CD14-positive monocyte (primary cell): ENCODE results near the gene PTPRN2. TPM values are rescaled to one million over a fixed set of nuclear protein-coding genes. Genes with fewer than 3 reads are reported as not detected.
A peak's percentile ranks its signal among the peaks of the same experiment; 100 is the strongest.

ENCODE experiments used
- DNase-seq, 3 donors: peaks; one replicate each; pipeline ENCODE4 v3.0.0-alpha.2; 2011 to 2022
- H2AFZ ChIP-seq: 2 replicates; pipeline ENCODE4 v1.6.0; 2012; ENCODE audit warnings: mild to moderate bottlenecking, low read depth, low read length, inconsistent platforms; ENCODE audit not compliant: insufficient read depth, poor library complexity, severe bottlenecking
- H3K27ac ChIP-seq, 2 donors: 1 replicate in 1 of 2; 2 replicates in 1 of 2; pipeline ENCODE4 v1.5.1; 2012 to 2013; ENCODE audit warnings: low read length in 2 of 2, control low read depth in 1 of 2, inconsistent platforms in 1 of 2, low read depth in 1 of 2, mild to moderate bottlenecking in 1 of 2
- H3K27me3 ChIP-seq, 2 donors: one replicate each; pipeline versions ENCODE4 v1.6.0 to v1.6.1; 2011 to 2013; ENCODE audit warnings: low read length in 2 of 2; ENCODE audit not compliant: control insufficient read depth in 2 of 2, insufficient read depth in 2 of 2
- H3K36me3 ChIP-seq, 2 donors: replicated peaks in 1 of 2; 1 replicate in 1 of 2; 2 replicates in 1 of 2; pipeline versions ENCODE4 v1.5.1 to v1.6.1; 2012 to 2013; ENCODE audit warnings: low read length in 2 of 2, control low read depth in 1 of 2, inconsistent platforms in 1 of 2, mild to moderate bottlenecking in 1 of 2; ENCODE audit not compliant: insufficient read depth in 2 of 2, control insufficient read depth in 1 of 2
- H3K4me1 ChIP-seq, 2 donors: 1 replicate in 1 of 2; 2 replicates in 1 of 2; pipeline versions ENCODE4 v1.5.1 to v1.6.1; 2012 to 2013; ENCODE audit warnings: low read length in 2 of 2, control low read depth in 1 of 2, inconsistent platforms in 1 of 2, mild to moderate bottlenecking in 1 of 2, moderate library complexity in 1 of 2; ENCODE audit not compliant: insufficient read depth in 2 of 2, control insufficient read depth in 1 of 2
- H3K4me2 ChIP-seq: replicated peaks from 2 replicates; pipeline ENCODE3; 2012; ENCODE audit warnings: low read length, moderate library complexity, mild to moderate bottlenecking; ENCODE audit not compliant: poor library complexity, severe bottlenecking; ENCODE audit errors: extremely low read depth
- H3K4me3 ChIP-seq, 3 experiments: fragments of 200-600 bp in 1 of 3; sonication (generic) in 1 of 3; replicated peaks in 1 of 3; 1 replicate in 2 of 3; 2 replicates in 1 of 3; pipeline ENCODE4 v1.5.1; 2011 to 2013; ENCODE audit warnings: low read length in 3 of 3, mild to moderate bottlenecking in 3 of 3, control low read depth in 2 of 3, low read depth in 2 of 3, inconsistent platforms in 1 of 3, moderate library complexity in 1 of 3
- H3K79me2 ChIP-seq: 2 replicates; pipeline ENCODE4 v1.6.0; 2012; ENCODE audit warnings: mild to moderate bottlenecking, control low read depth, inconsistent platforms, low read length, moderate library complexity; ENCODE audit not compliant: insufficient read depth
- H3K9ac ChIP-seq: 2 replicates; pipeline ENCODE4 v1.6.0; 2017; ENCODE audit warnings: low read length, mild to moderate bottlenecking; ENCODE audit not compliant: insufficient read depth, poor library complexity, severe bottlenecking
- H3K9me3 ChIP-seq, 2 donors: replicated peaks in 1 of 2; 1 replicate in 1 of 2; 2 replicates in 1 of 2; pipeline versions ENCODE4 v1.5.1 to v1.6.1; 2012 to 2013; ENCODE audit warnings: low read length in 2 of 2, control low read depth in 1 of 2; ENCODE audit not compliant: control insufficient read depth in 1 of 2, insufficient read depth in 1 of 2
- H4K20me1 ChIP-seq: 2 replicates; pipeline ENCODE4 v1.6.0; 2012; ENCODE audit warnings: mild to moderate bottlenecking, low read length, control low read depth, moderate library complexity; ENCODE audit not compliant: insufficient read depth
- H3K27ac Mint-ChIP-seq, 7 donors: one replicate each; pipeline ENCODE4 v1.8.0; 2020; ENCODE audit warnings: mild to moderate bottlenecking in 7 of 7, mixed read lengths in 7 of 7, moderate library complexity in 6 of 7, inconsistent platforms in 2 of 7
- H3K27me3 Mint-ChIP-seq, 3 donors: one replicate each; pipeline ENCODE4 v1.8.0; 2021 to 2022; ENCODE audit warnings: low read depth in 3 of 3, mild to moderate bottlenecking in 3 of 3, mixed read lengths in 3 of 3, moderate library complexity in 3 of 3, inconsistent platforms in 1 of 3
- H3K36me3 Mint-ChIP-seq, 2 donors: one replicate each; pipeline ENCODE4 v1.8.0; 2020; ENCODE audit warnings: mixed read lengths in 2 of 2, inconsistent platforms in 1 of 2, mild to moderate bottlenecking in 1 of 2
- H3K4me1 Mint-ChIP-seq: one replicate; pipeline ENCODE4 v1.8.0; 2020; ENCODE audit warnings: mild to moderate bottlenecking, mixed read lengths
- H3K4me3 Mint-ChIP-seq, 2 donors: one replicate each; pipeline ENCODE4 v1.8.0; 2020; ENCODE audit warnings: mild to moderate bottlenecking in 2 of 2, mixed read lengths in 2 of 2, moderate library complexity in 1 of 2
- H3K9me3 Mint-ChIP-seq, 7 donors: one replicate each; pipeline ENCODE4 v1.8.0; 2020 to 2022; ENCODE audit warnings: mixed read lengths in 7 of 7, mild to moderate bottlenecking in 6 of 7, moderate library complexity in 6 of 7, inconsistent platforms in 2 of 7
- CTCF ChIP-seq: fragments of 200-600 bp; IDR thresholded peaks from one replicate; pipeline ENCODE4 v1.8.0; 2022; ENCODE audit warnings: antibody characterized with exemption, mild to moderate bottlenecking
- WGBS: methylation state at CpG from one replicate; pipeline ENCODE4 v1.1.5; 2013; ENCODE audit warnings: missing lambda C conversion rate; ENCODE audit not compliant: insufficient coverage; 5-methylcytosine and 5-hydroxymethylcytosine counted together
- intact Hi-C, 2 donors: fragments of 100-400 bp; cut with micrococcal nuclease; formaldehyde crosslinking; loops; one replicate each; pipeline versions ENCODE4 v1.15.0 to v1.15.1; 2023
- polyA plus RNA-seq, 3 donors: library from polyadenylated mRNA; depleted of rRNA in 1 of 3; unstranded in 2 of 3; stranded (reverse) in 1 of 3; fragments of 300-500 nt in 2 of 3; fragments of >200 nt in 1 of 3; fragmentation: Illumina TruSeq in 2 of 3; gene quantifications; 1 replicate in 2 of 3; 2 replicates in 1 of 3; pipeline ENCODE4 v1.2.3, GENCODE V29; 2012 to 2021

The PTPRN2 gene
- polyA plus RNA-seq, 3 donors: 0.25 to 1.4 (median 0.97) TPM

- no peaks in the 10 kb centered on the region for H3K9me3 ChIP-seq
- peak overlapping the region in 1 of 7 donors; percentile 5 for H3K27ac Mint-ChIP-seq
- 62% methylated on average over 6 of the region's 8 CpGs for WGBS
- no peak overlapping the region for H3K27ac ChIP-seq
- H3K4me2 ChIP-seq: no peak overlapping the region
- DNase-seq: no peak
- no peaks in the 10 kb centered on the region for H3K36me3 ChIP-seq
- H3K36me3 Mint-ChIP-seq: no peaks in the 10 kb centered on the region
- no peak overlapping the region for H2AFZ ChIP-seq
- no peak overlapping the region for H3K4me3 ChIP-seq
- H3K9ac ChIP-seq: peak overlapping the region; percentile 27
- H4K20me1 ChIP-seq: no peaks in the 10 kb centered on the region
- H3K4me3 Mint-ChIP-seq: no peak overlapping the region
- intact Hi-C loops: no loop called here
- H3K79me2 ChIP-seq: no peaks in the 10 kb centered on the region
- peaks cover 7 to 10% of the 10 kb centered on the region in 2 donors for H3K4me1 ChIP-seq
- H3K9me3 Mint-ChIP-seq: peaks cover 0 to 7% (median 0%) of the 10 kb centered on the region in 7 donors
- peaks cover 9% of the 10 kb centered on the region for H3K4me1 Mint-ChIP-seq
- peaks cover 0 to 5% (median 1%) of the 10 kb centered on the region in 3 donors for H3K27me3 Mint-ChIP-seq
- TF ChIP-seq CTCF: no peak
- no peaks in the 10 kb centered on the region for H3K27me3 ChIP-seq
Measured at GRCh38 chr7:158023157-158023556, 564.5 kb downstream of the PTPRN2 start.

DNA sequence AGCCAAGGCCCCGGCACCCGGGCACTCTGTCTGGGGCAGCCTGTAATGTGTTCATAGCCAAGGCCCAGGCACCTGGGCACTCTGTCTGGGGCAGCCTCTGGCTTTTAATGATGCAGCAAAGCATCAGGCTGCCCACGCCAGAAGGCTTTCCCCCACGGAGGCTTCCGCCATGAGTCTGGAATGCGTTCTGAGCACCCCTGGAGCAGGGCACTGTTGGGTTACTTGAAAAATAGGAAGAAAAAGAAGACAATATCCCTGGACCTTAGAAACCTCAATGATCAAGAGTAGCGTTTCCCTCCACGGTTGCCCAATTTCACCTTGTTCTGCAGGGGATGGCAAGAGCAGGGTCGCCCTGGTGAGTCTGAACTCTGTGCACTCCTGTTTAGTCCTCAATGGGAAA, 565.0 kb downstream of the PTPRN2 start:
- Histone ChIP-seq H2AFZ (no peak overlapping the region), H3K27me3 (no peaks in the 10 kb centered on the region), H3K9ac (no peak overlapping the region), H3K36me3 (no peaks in the 10 kb centered on the region), H3K4me3 (no peak overlapping the region), H3K79me2 (no peaks in the 10 kb centered on the region), H3K4me2 (no peak overlapping the region), H3K9me3 (no peaks in the 10 kb centered on the region), H3K4me1 (peaks cover 8 to 10% of the 10 kb centered on the region in 2 donors), H3K27ac (no peak overlapping the region), H4K20me1 (no peaks in the 10 kb centered on the region)
- Mint-ChIP-seq H3K9me3 (peaks cover 0 to 7% (median 0%) of the 10 kb centered on the region in 7 donors), H3K4me1 (peaks cover 9% of the 10 kb centered on the region), H3K36me3 (no peaks in the 10 kb centered on the region), H3K27me3 (peaks cover 0 to 5% (median 1%) of the 10 kb centered on the region in 3 donors), H3K27ac (peak overlapping the region in 1 of 7 donors; percentile 5), H3K4me3 (no peak overlapping the region)
- 56% methylated on average over 3 of the region's 9 CpGs for WGBS
- DNase-seq: no peak
- TF ChIP-seq CTCF: no peak
- intact Hi-C loops: no loop called here
